HepG2 (cell line): Measurements from ENCODE around the gene ZBTB48. TPM values are rescaled to one million over a fixed set of nuclear protein-coding genes. Genes with fewer than 3 reads are reported as not detected.

Experiments
- ATAC-seq: fragments of 200-7000 bp; cut with Tn5 transposase; 3 replicates; pipeline ENCODE4 v1.9.1; 2020; ENCODE audit warnings: mild to moderate bottlenecking, moderate library complexity
- BruUV-seq: library from RNA; stranded (reverse); fragments of 400-500 nt; replicated peaks from 2 replicates; lab custom pipeline; 2021; lab: Mats Ljungman, UMichigan
- CTCF ChIA-PET: fragments of 300-600 bp; formaldehyde crosslinking; extraction: SDS; loops from one replicate; lab custom pipeline; 2021; ENCODE audit warnings: low total read pairs, inconsistent platforms, low intra/inter-chr PET ratio; lab: Yijun Ruan, JAX
- POLR2A ChIA-PET: fragments of 350-600 bp; sonication (Branson Sonifier 250); formaldehyde crosslinking; loops from one replicate; lab custom pipeline; 2020; ENCODE audit warnings: antibody characterized with exemption, inconsistent platforms; lab: Yijun Ruan, JAX
- DNase-seq: peaks from one replicate; pipeline ENCODE4 v3.0.0-alpha.2; 2015; ENCODE audit warnings: low spot score
- FAIRE-seq: peaks from 3 replicates; lab custom pipeline; 2011; peaks lifted over from hg19 to GRCh38; lab: Jason Lieb, UNC
- H2AFZ ChIP-seq: one replicate; pipeline ENCODE4 v1.6.1; 2011; ENCODE audit warnings: low read length, inconsistent platforms
- H3K27ac ChIP-seq: fragments of 300-600 bp; 3 replicates; pipeline ENCODE4 v1.8.0; 2011; ENCODE audit warnings: mixed run types, mild to moderate bottlenecking, mixed read lengths, low read length, inconsistent platforms; ENCODE audit not compliant: insufficient read depth; ENCODE audit errors: extremely low read length
- H3K27me3 ChIP-seq, 2 experiments: fragments of 200-600 bp in 1 of 2; 2 replicates in 1 of 2; 3 replicates in 1 of 2; pipeline versions ENCODE4 v1.6.0 to v1.8.0; 2011; ENCODE audit warnings: low read length in 2 of 2, mild to moderate bottlenecking in 2 of 2, moderate library complexity in 2 of 2, inconsistent platforms in 1 of 2; ENCODE audit not compliant: insufficient read depth in 2 of 2, control insufficient read depth in 1 of 2
- H3K36me3 ChIP-seq, 2 experiments: fragments of 200-600 bp in 1 of 2; replicated peaks in 1 of 2; 2 replicates in 1 of 2; 3 replicates in 1 of 2; pipeline versions ENCODE4 v1.5.1 to v1.8.0; 2011; ENCODE audit warnings: low read length in 2 of 2, inconsistent platforms in 1 of 2; ENCODE audit not compliant: insufficient read depth in 2 of 2, control insufficient read depth in 1 of 2
- H3K4me1 ChIP-seq: 2 replicates; pipeline ENCODE4 v1.5.1; 2012; ENCODE audit warnings: low read length, inconsistent platforms; ENCODE audit not compliant: insufficient read depth
- H3K4me2 ChIP-seq: 2 replicates; pipeline ENCODE4 v1.6.0; 2011; ENCODE audit warnings: low read depth, low read length, inconsistent platforms
- H3K4me3 ChIP-seq, 3 experiments: fragments of 200-600 bp in 1 of 3; sonication (generic), shearing (Covaris generic) in 1 of 3; replicated peaks in 1 of 3; 2 replicates each; pipeline ENCODE4 v1.5.1; 2011 to 2016; ENCODE audit warnings: low read length in 3 of 3, inconsistent platforms in 2 of 3, low read depth in 2 of 3, mild to moderate bottlenecking in 2 of 3, control low read depth in 1 of 3, mixed read lengths in 1 of 3; ENCODE audit not compliant: insufficient read depth in 1 of 3
- H3K79me2 ChIP-seq: one replicate; pipeline ENCODE4 v1.6.1; 2011; ENCODE audit warnings: low read length, inconsistent platforms; ENCODE audit not compliant: insufficient read depth
- H3K9ac ChIP-seq: 2 replicates; pipeline ENCODE4 v1.6.0; 2011; ENCODE audit warnings: mild to moderate bottlenecking, low read depth, low read length, inconsistent platforms; ENCODE audit not compliant: insufficient read depth
- H3K9me3 ChIP-seq: 2 replicates; pipeline ENCODE4 v1.5.1; 2012; ENCODE audit warnings: mild to moderate bottlenecking, low read length
- H4K20me1 ChIP-seq: 2 replicates; pipeline ENCODE4 v1.6.0; 2011; ENCODE audit warnings: inconsistent platforms, mild to moderate bottlenecking, low read length, moderate library complexity; ENCODE audit not compliant: insufficient read depth
- CCDC6 ChIP-seq: sonication (generic); formaldehyde crosslinking; IDR thresholded peaks from 2 replicates; pipeline ENCODE4 v1.8.1; 2022; ENCODE audit warnings: mild to moderate bottlenecking, missing genetic modification reagents, moderate library complexity
- ETV5 ChIP-seq: IDR thresholded peaks from 2 replicates; pipeline ENCODE4 v1.6.1; 2018; ENCODE audit warnings: missing biosample characterization, missing genetic modification reagents, inconsistent platforms, borderline replicate concordance
- GMEB1 ChIP-seq: sonication (generic); formaldehyde crosslinking; IDR thresholded peaks from 2 replicates; pipeline ENCODE4 v1.5.1; 2020; ENCODE audit warnings: missing genetic modification reagents, mild to moderate bottlenecking, borderline replicate concordance
- HMGXB4 ChIP-seq, 2 experiments: sonication (generic) in 1 of 2; formaldehyde crosslinking in 1 of 2; IDR thresholded peaks; 2 replicates each; pipeline versions ENCODE4 v1.4.0 to v1.6.1; 2018 to 2020; ENCODE audit warnings: missing genetic modification reagents in 2 of 2, borderline replicate concordance in 1 of 2, low read depth in 1 of 2, mild to moderate bottlenecking in 1 of 2, missing biosample characterization in 1 of 2
- IKZF4 ChIP-seq: sonication (generic); formaldehyde crosslinking; IDR thresholded peaks from 2 replicates; pipeline ENCODE4 v1.5.1; 2020; ENCODE audit warnings: borderline replicate concordance, mild to moderate bottlenecking, low read depth, missing genetic modification reagents; ENCODE audit errors: not compliant biosample characterization
- MIER3 ChIP-seq: IDR thresholded peaks from 2 replicates; pipeline ENCODE4 v1.6.1; 2016; ENCODE audit warnings: missing compliant biosample characterization, borderline replicate concordance
- NFE2 ChIP-seq: sonication (generic); formaldehyde crosslinking; IDR thresholded peaks from 2 replicates; pipeline ENCODE4 v1.4.0; 2020; ENCODE audit warnings: missing genetic modification reagents
- PBX3 ChIP-seq: sonication (generic); formaldehyde crosslinking; IDR thresholded peaks from 2 replicates; pipeline ENCODE4 v1.8.1; 2023; ENCODE audit warnings: missing genetic modification reagents, inconsistent platforms, borderline replicate concordance
- RARA ChIP-seq: IDR thresholded peaks from 2 replicates; pipeline ENCODE4 v1.6.1; 2016; ENCODE audit warnings: missing genetic modification reagents, missing compliant biosample characterization
- REPIN1 ChIP-seq: sonication (generic); formaldehyde crosslinking; IDR thresholded peaks from 2 replicates; pipeline ENCODE4 v1.8.0; 2022; ENCODE audit warnings: missing genetic modification reagents, low read depth, mild to moderate bottlenecking, borderline replicate concordance
- ZNF225 ChIP-seq: sonication (generic); formaldehyde crosslinking; IDR thresholded peaks from 2 replicates; pipeline ENCODE4 v1.4.0; 2020; ENCODE audit warnings: mild to moderate bottlenecking, missing genetic modification reagents
- ZNF230 ChIP-seq: sonication (generic); formaldehyde crosslinking; IDR thresholded peaks from 2 replicates; pipeline ENCODE4 v1.4.0; 2020; ENCODE audit warnings: mild to moderate bottlenecking, missing genetic modification reagents
- ZNF451 ChIP-seq: sonication (generic); formaldehyde crosslinking; IDR thresholded peaks from 2 replicates; pipeline ENCODE4 v1.5.0; 2020; ENCODE audit warnings: mild to moderate bottlenecking, missing genetic modification reagents
- ZNF572 ChIP-seq: sonication (generic); formaldehyde crosslinking; IDR thresholded peaks from 2 replicates; pipeline ENCODE4 v1.5.1; 2020; ENCODE audit warnings: mild to moderate bottlenecking, missing genetic modification reagents
- ZNF670 ChIP-seq: sonication (generic); formaldehyde crosslinking; IDR thresholded peaks from 2 replicates; pipeline ENCODE4 v1.8.0; 2022; ENCODE audit warnings: mild to moderate bottlenecking, missing genetic modification reagents, borderline replicate concordance
- WGBS: methylation state at CpG from one replicate; pipeline ENCODE4 v1.1.6; 2017; ENCODE audit warnings: low lambda C conversion rate; 5-methylcytosine and 5-hydroxymethylcytosine counted together
- in situ Hi-C: cut with HindIII; loops from 2 replicates; pipeline ENCODE4 v1.10.0; 2017; ENCODE audit warnings: low pct_unique_long_range_greater_than_20kb; ENCODE audit not compliant: extremely low pct_ligation_motif_present
- intact Hi-C: fragments of 100-400 bp; cut with micrococcal nuclease; formaldehyde crosslinking; loops from one replicate; pipeline ENCODE4 v1.10.0; 2022; ENCODE audit not compliant: unreplicated experiment
- polyA plus RNA-seq, 8 experiments: library from polyadenylated mRNA; depleted of rRNA in 3 of 8; stranded (reverse) in 7 of 8; unstranded in 1 of 8; fragments of >200 nt; fragmentation: Illumina TruSeq in 4 of 8; extraction: Trizol in 4 of 8; gene quantifications; 2 replicates each; pipeline versions ENCODE4 v1.2.1 to v1.2.3, GENCODE V29; 2011 to 2016; ENCODE audit warnings: low read depth in 4 of 8, missing spikeins in 1 of 8, mixed read lengths in 1 of 8; ENCODE audit not compliant: insufficient read depth in 1 of 8
- total RNA-seq, 5 experiments: library from RNA; depleted of rRNA; stranded (reverse); fragments of >200 nt; fragmentation: Illumina TruSeq; extraction: Trizol; gene quantifications; 2 replicates each; pipeline ENCODE4 v1.2.3, GENCODE V29; 2016; ENCODE audit warnings: low read depth in 1 of 5
- TF ChIP-seq, protein P1 (sequence below): sonication (generic); formaldehyde crosslinking; IDR thresholded peaks from 2 replicates; pipeline ENCODE4 v1.5.0; 2020; ENCODE audit warnings: missing genetic modification reagents

Gene ZBTB48
- total and polyA plus RNA-seq, 2 of the 13 experiments (the other 11 are each of a cell fraction or from before 2014, with no cell fraction given) = 13.0 to 17.1 TPM

- Histone ChIP-seq H3K27ac (peak within 1 kb of the TSS; percentile 73), H3K4me2 (peak within 1 kb of the TSS; percentile 93), H3K4me3 (peak within 1 kb of the TSS; percentile 74 to 89 (median 88)), H3K27me3 (no peaks in the 10 kb centered on the region; a peak in 1 of 5 replicates), H4K20me1 (no peaks in the 10 kb centered on the region; the same call in 1 of the 2 replicates), H2AFZ (no peak within 1 kb of the TSS), H3K9ac (peak within 1 kb of the TSS; percentile 92), H3K79me2 (peaks cover 31% of the 10 kb centered on the region), H3K9me3 (no peaks in the 10 kb centered on the region), H3K36me3 (peaks cover 22 to 65% of the 10 kb centered on the region in 2 experiments; a peak in 4 of 5 replicates), H3K4me1 (peaks cover 31% of the 10 kb centered on the region)
- peak; percentile 88 for ATAC-seq
- peak; percentile 73 for DNase-seq
- no TSS peak for BruUV-seq
- WGBS = 16% methylated on average over 5 of the region's 73 CpGs
- intact Hi-C loops (loop anchor here (5.0 kb wide), 1 partner anchor 43 kb away; no protein-coding TSS in a partner anchor), in situ Hi-C loops (no loop called here)
- FAIRE-seq = peak; percentile 70
- ChIA-PET POLR2A (interaction anchor here (0.7 to 3.1 kb wide), 7 partner anchors 9 to 160 kb away, joined by 3 to 19 read pairs (median 5); partner anchors contain the start of genes CAMTA1, KLHL21, NOL9 and TAS1R1), CTCF (interaction anchor here (1.4 kb wide), 1 partner anchor 71 kb away, joined by 3 read pairs; the partner anchor contains the start of gene NOL9)
- TF ChIP-seq ETV5 = no peak; the same call in 1 of the 2 replicates
- TF ChIP-seq ZNF451 (CRISPR knock-in tag) = 0 out of 2 replicates have a peak, but pooled peaks have one; percentile 1
- no peak; the same call in 1 of the 2 replicates for TF ChIP-seq MIER3
- TF ChIP-seq, protein P1, sequence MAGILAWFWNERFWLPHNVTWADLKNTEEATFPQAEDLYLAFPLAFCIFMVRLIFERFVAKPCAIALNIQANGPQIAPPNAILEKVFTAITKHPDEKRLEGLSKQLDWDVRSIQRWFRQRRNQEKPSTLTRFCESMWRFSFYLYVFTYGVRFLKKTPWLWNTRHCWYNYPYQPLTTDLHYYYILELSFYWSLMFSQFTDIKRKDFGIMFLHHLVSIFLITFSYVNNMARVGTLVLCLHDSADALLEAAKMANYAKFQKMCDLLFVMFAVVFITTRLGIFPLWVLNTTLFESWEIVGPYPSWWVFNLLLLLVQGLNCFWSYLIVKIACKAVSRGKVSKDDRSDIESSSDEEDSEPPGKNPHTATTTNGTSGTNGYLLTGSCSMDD = no peak
- no peak for TF ChIP-seq ZNF230
- peak; percentile 73; the same call in 1 of the 2 replicates for TF ChIP-seq CCDC6 (CRISPR knock-in tag)
- no peak for TF ChIP-seq ZNF572 (CRISPR knock-in tag)
- no peak for TF ChIP-seq NFE2 (CRISPR knock-in tag)
- TF ChIP-seq HMGXB4 (CRISPR knock-in tag; IDR thresholded peaks at IDR 0.05; ENCODE audit: borderline replicate concordance in 1 of 2, low read depth in 1 of 2) = peak; percentile 53 to 75; a peak in 2 of 4 replicates
- no peak for TF ChIP-seq RARA (CRISPR knock-in tag)
- peak; percentile 54; the same call in 1 of the 2 replicates for TF ChIP-seq GMEB1 (CRISPR knock-in tag)
- peak; percentile 11 for TF ChIP-seq IKZF4
- no peak for TF ChIP-seq PBX3 (CRISPR knock-in tag)
- TF ChIP-seq ZNF225 (CRISPR knock-in tag) = no peak
- TF ChIP-seq REPIN1 (CRISPR knock-in tag) = no peak
- peak; percentile 39; the same call in 1 of the 2 replicates for TF ChIP-seq ZNF670 (CRISPR knock-in tag)
Observed at GRCh38 chr1:6624710-6625583, 45.2 kb downstream of the ZBTB48 start, which contains the start of gene THAP3. Gene THAP3, plus strand, starts transcription at chr1:6624868. Its CDS starts 351 bp downstream, at chr1:6625219.
